GM12878 (cell line): ENCODE results near the gene PACS2. TPM values are rescaled to one million over a fixed set of nuclear protein-coding genes. Genes with fewer than 3 reads are reported as not detected.

Source experiments
- ATAC-seq: fragments of 200-7000 bp; cut with Tn5 transposase; 3 replicates; pipeline ENCODE4 v1.9.1; 2020; ENCODE audit warnings: mild to moderate bottlenecking, moderate library complexity
- BruUV-seq: library from RNA; stranded (reverse); fragments of 400-500 nt; replicated peaks from 2 replicates; lab custom pipeline; 2021; lab: Mats Ljungman, UMichigan
- CTCF ChIA-PET: fragments of 300-600 bp; sonication (Branson Sonifier 250); formaldehyde crosslinking; extraction: SDS; loops from one replicate; lab custom pipeline; 2021; ENCODE audit warnings: inconsistent platforms; lab: Yijun Ruan, JAX
- POLR2A ChIA-PET: fragments of 350-600 bp; formaldehyde crosslinking; extraction: SDS; loops from one replicate; lab custom pipeline; 2021; ENCODE audit warnings: inconsistent platforms; lab: Charles Lee
- RAD21 ChIA-PET: fragments of 300-600 bp; sonication (Branson Sonifier 250); formaldehyde crosslinking; loops from one replicate; lab custom pipeline; 2023; ENCODE audit warnings: antibody characterized with exemption; ENCODE audit not compliant: unreplicated experiment; lab: Charles Lee
- SMC1A ChIA-PET: fragments of 300-600 bp; sonication (Branson Sonifier 250); formaldehyde crosslinking; loops from one replicate; lab custom pipeline; 2023; ENCODE audit not compliant: unreplicated experiment, uncharacterized antibody; lab: Charles Lee
- DNase-seq: peaks from one replicate; pipeline ENCODE4 v3.0.0-alpha.2; 2011; ENCODE audit warnings: low read depth, low spot score
- FAIRE-seq: peaks from 3 replicates; lab custom pipeline; 2011; peaks lifted over from hg19 to GRCh38; lab: Jason Lieb, UNC
- H2AFZ ChIP-seq: 2 replicates; pipeline ENCODE4 v1.6.0; 2011; ENCODE audit warnings: low read depth, low read length, control low read depth; ENCODE audit not compliant: control insufficient read depth
- H3K27ac ChIP-seq: 2 replicates; pipeline ENCODE4 v1.5.1; 2011; ENCODE audit warnings: control low read depth; ENCODE audit not compliant: control insufficient read depth, insufficient read depth
- H3K27me3 ChIP-seq, 2 experiments: replicated peaks in 1 of 2; 2 replicates each; pipeline versions ENCODE4 v1.6.0 to v1.6.1; 2011; ENCODE audit warnings: low read length in 1 of 2; ENCODE audit not compliant: control insufficient read depth in 2 of 2, insufficient read depth in 2 of 2
- H3K36me3 ChIP-seq, 2 experiments: 2 replicates each; pipeline ENCODE4 v1.5.1; 2011; ENCODE audit warnings: low read length in 1 of 2; ENCODE audit not compliant: control insufficient read depth in 2 of 2, insufficient read depth in 2 of 2
- H3K4me1 ChIP-seq: 2 replicates; pipeline ENCODE4 v1.6.1; 2011; ENCODE audit warnings: mild to moderate bottlenecking, low read length, moderate library complexity, mixed read lengths; ENCODE audit not compliant: control insufficient read depth, insufficient read depth
- H3K4me2 ChIP-seq: 2 replicates; pipeline ENCODE4 v1.6.0; 2011; ENCODE audit warnings: control low read depth; ENCODE audit not compliant: control insufficient read depth, insufficient read depth
- H3K4me3 ChIP-seq: fragments of 200-600 bp; sonication (generic); 2 replicates; pipeline ENCODE4 v1.5.1; 2016
- H3K79me2 ChIP-seq: 2 replicates; pipeline ENCODE4 v1.6.0; 2011; ENCODE audit warnings: low read length; ENCODE audit not compliant: control insufficient read depth, insufficient read depth
- H3K9ac ChIP-seq: 2 replicates; pipeline ENCODE4 v1.8.0; 2011; ENCODE audit warnings: low read length, control low read depth, mixed read lengths; ENCODE audit not compliant: control insufficient read depth, insufficient read depth
- H3K9me3 ChIP-seq: replicated peaks from 3 replicates; pipeline ENCODE4 v1.5.1; 2011; ENCODE audit warnings: mild to moderate bottlenecking, low read length; ENCODE audit not compliant: control insufficient read depth, insufficient read depth
- H4K20me1 ChIP-seq: 2 replicates; pipeline ENCODE4 v1.6.0; 2011; ENCODE audit not compliant: control insufficient read depth, insufficient read depth
- EP300 ChIP-seq, 2 experiments: fragments of 150-350 bp in 1 of 2; IDR thresholded peaks; 2 replicates each; pipeline ENCODE4 v1.6.1; 2011 to 2012; ENCODE audit warnings: low read depth in 2 of 2, low read length in 2 of 2, borderline replicate concordance in 1 of 2, improper control_type of control experiment in 1 of 2, inconsistent platforms in 1 of 2; ENCODE audit not compliant: control insufficient read depth in 1 of 2
- WGBS: methylation state at CpG from one replicate; pipeline ENCODE4 v1.1.6; 2016; ENCODE audit warnings: low lambda C conversion rate; ENCODE audit not compliant: insufficient replicate concordance, insufficient coverage; ENCODE audit errors: missing lambda C conversion rate; 5-methylcytosine and 5-hydroxymethylcytosine counted together
- in situ Hi-C: fragments of 300-500 bp; cut with MboI; formaldehyde crosslinking; loops from 9 replicates; pipeline ENCODE4 v1.14.3; 2018; ENCODE audit warnings: mixed read lengths
- intact Hi-C: fragments of 100-400 bp; cut with micrococcal nuclease; formaldehyde crosslinking; loops from one replicate; pipeline ENCODE4 v1.14.2; 2022; ENCODE audit not compliant: unreplicated experiment
- polyA plus RNA-seq, 11 experiments: library from polyadenylated mRNA; depleted of rRNA in 4 of 11; unstranded in 6 of 11; stranded (reverse) in 5 of 11; fragments of >200 nt; fragmentation: Nextera tagmentation in 4 of 11; fragmentation: Illumina TruSeq in 1 of 11; extraction: Ambion mirVana in 4 of 11; extraction: Trizol in 1 of 11; gene quantifications; 1 replicate in 1 of 11; 2 replicates in 10 of 11; pipeline versions ENCODE4 v1.2.1 to v1.2.3, GENCODE V29; 2011 to 2016; ENCODE audit warnings: inconsistent platforms in 2 of 11, missing spikeins in 2 of 11, low read depth in 1 of 11
- total RNA-seq, 4 experiments: library from RNA; depleted of rRNA in 3 of 4; stranded (reverse); fragments of >200 nt in 3 of 4; fragmentation: Illumina TruSeq in 1 of 4; extraction: Trizol in 1 of 4; gene quantifications; 2 replicates each; pipeline versions ENCODE4 v1.2.1 to v1.2.3, GENCODE V29; 2013 to 2021
- TF ChIP-seq, protein P1 (sequence below): IDR thresholded peaks from 2 replicates; pipeline ENCODE4 v1.6.1; 2012; ENCODE audit warnings: improper control_type of control experiment, low read depth, low read length; ENCODE audit not compliant: insufficient replicate concordance

PACS2 gene
- total and polyA plus RNA-seq, 10 of the 15 experiments (the other 5 are each of a cell fraction or from before 2014, with no cell fraction given) = 0.21 to 37.3 (median 9.4) TPM

DNA sequence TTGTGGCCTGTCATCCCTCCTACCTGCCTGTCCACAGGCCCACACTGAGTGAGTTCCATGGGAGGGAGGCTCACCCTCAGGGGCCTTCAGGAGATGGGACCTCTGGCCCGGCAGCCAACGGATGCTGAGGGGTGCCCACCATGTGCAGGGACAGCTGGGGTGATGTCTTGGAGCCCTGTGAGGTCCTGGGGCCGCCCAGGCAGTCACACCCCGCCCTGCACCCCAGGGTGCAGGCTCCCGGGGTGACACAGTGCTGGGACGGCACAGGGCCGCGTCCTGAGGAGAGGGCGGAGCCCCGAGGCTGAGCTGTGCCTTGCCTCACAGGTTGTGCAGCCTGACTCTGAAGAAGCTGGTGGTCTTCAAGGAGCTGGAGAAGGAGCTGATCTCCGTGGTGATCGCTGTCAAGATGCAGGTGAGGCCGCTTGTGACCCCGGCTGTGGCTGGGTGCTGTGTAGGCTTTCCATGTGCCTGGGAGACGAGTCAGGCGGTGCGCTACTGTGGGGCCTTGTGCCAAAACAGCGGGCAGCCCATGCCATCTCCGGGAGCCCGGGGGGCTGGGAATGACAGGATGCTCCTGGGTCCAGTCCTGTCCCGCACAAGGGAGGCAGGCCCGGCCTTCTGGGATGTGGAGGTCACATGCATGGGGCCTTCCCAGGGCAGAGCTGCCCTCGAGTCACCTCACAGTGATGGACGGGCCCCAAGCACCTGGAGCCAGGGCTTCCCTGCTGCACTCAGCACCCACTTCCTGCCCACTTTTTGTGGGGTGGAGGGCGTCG lies 33.8 kb downstream of the PACS2 start:
- Histone ChIP-seq H3K79me2 (no peaks in the 10 kb centered on the region), H3K9me3 (no peaks in the 10 kb centered on the region), H3K4me1 (no peaks in the 10 kb centered on the region; the same call in 1 of the 2 replicates), H3K4me2 (no peak overlapping the region), H2AFZ (no peak overlapping the region), H3K27ac (no peak overlapping the region), H3K4me3 (no peak overlapping the region), H3K9ac (no peak overlapping the region), H4K20me1 (no peaks in the 10 kb centered on the region; the same call in 1 of the 2 replicates), H3K27me3 (no peaks in the 10 kb centered on the region), H3K36me3 (no peaks in the 10 kb centered on the region)
- ChIA-PET CTCF (no interaction called here), RAD21 (no interaction called here), POLR2A (no interaction called here), SMC1A (no interaction called here)
- FAIRE-seq (no peak), ATAC-seq (no peak), DNase-seq (no peak)
- TF ChIP-seq EP300 (IDR thresholded peaks at IDR 0.05; ENCODE audit: borderline replicate concordance in 1 of 2, control insufficient read depth in 1 of 2, low read depth in 2 of 2, low read length in 2 of 2) = no peak
- TF ChIP-seq, protein P1, sequence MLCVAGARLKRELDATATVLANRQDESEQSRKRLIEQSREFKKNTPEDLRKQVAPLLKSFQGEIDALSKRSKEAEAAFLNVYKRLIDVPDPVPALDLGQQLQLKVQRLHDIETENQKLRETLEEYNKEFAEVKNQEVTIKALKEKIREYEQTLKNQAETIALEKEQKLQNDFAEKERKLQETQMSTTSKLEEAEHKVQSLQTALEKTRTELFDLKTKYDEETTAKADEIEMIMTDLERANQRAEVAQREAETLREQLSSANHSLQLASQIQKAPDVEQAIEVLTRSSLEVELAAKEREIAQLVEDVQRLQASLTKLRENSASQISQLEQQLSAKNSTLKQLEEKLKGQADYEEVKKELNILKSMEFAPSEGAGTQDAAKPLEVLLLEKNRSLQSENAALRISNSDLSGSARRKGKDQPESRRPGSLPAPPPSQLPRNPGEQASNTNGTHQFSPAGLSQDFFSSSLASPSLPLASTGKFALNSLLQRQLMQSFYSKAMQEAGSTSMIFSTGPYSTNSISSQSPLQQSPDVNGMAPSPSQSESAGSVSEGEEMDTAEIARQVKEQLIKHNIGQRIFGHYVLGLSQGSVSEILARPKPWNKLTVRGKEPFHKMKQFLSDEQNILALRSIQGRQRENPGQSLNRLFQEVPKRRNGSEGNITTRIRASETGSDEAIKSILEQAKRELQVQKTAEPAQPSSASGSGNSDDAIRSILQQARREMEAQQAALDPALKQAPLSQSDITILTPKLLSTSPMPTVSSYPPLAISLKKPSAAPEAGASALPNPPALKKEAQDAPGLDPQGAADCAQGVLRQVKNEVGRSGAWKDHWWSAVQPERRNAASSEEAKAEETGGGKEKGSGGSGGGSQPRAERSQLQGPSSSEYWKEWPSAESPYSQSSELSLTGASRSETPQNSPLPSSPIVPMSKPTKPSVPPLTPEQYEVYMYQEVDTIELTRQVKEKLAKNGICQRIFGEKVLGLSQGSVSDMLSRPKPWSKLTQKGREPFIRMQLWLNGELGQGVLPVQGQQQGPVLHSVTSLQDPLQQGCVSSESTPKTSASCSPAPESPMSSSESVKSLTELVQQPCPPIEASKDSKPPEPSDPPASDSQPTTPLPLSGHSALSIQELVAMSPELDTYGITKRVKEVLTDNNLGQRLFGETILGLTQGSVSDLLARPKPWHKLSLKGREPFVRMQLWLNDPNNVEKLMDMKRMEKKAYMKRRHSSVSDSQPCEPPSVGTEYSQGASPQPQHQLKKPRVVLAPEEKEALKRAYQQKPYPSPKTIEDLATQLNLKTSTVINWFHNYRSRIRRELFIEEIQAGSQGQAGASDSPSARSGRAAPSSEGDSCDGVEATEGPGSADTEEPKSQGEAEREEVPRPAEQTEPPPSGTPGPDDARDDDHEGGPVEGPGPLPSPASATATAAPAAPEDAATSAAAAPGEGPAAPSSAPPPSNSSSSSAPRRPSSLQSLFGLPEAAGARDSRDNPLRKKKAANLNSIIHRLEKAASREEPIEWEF = no peak
- in situ Hi-C loops (no loop called here), intact Hi-C loops (no loop called here)
- BruUV-seq = no TSS peak
- 76% methylated on average over 26 of the region's 26 CpGs for WGBS
